Smooth muscle cell (in vitro differentiated cells): ENCODE data around the gene ULK3. TPM values are rescaled to one million over a fixed set of nuclear protein-coding genes. Genes with fewer than 3 reads are reported as not detected.

Experiments
- DNase-seq: peaks from one replicate; lab custom pipeline; 2025; ENCODE audit not compliant: unreplicated experiment; lab: John Stamatoyannopoulos, UW
- H2AFZ ChIP-seq: fragments of 200-600 bp; sonication (generic); 2 replicates; pipeline ENCODE4 v1.6.0; 2016; ENCODE audit warnings: antibody characterized with exemption, low read depth, mild to moderate bottlenecking
- H3F3A ChIP-seq: fragments of 200-600 bp; sonication (generic); 2 replicates; pipeline ENCODE4 v1.6.0; 2017; ENCODE audit warnings: antibody characterized with exemption, low read depth
- H3K27ac ChIP-seq: fragments of 200-600 bp; sonication (generic); 2 replicates; pipeline ENCODE4 v1.5.1; 2016; ENCODE audit warnings: low read depth, mild to moderate bottlenecking
- H3K27me3 ChIP-seq: fragments of 200-600 bp; sonication (generic); 2 replicates; pipeline ENCODE4 v1.6.1; 2016; ENCODE audit warnings: low read depth, mild to moderate bottlenecking
- H3K36me3 ChIP-seq: fragments of 200-600 bp; sonication (generic); 2 replicates; pipeline ENCODE4 v1.5.1; 2016; ENCODE audit warnings: low read depth
- H3K4me1 ChIP-seq: fragments of 200-600 bp; sonication (generic); 2 replicates; pipeline ENCODE4 v1.5.1; 2016; ENCODE audit warnings: low read depth
- H3K4me2 ChIP-seq: fragments of 200-600 bp; sonication (generic); 2 replicates; pipeline ENCODE4 v1.6.0; 2016; ENCODE audit warnings: mild to moderate bottlenecking
- H3K4me3 ChIP-seq: fragments of 200-600 bp; sonication (generic); 2 replicates; pipeline ENCODE4 v1.5.1; 2016; ENCODE audit warnings: mild to moderate bottlenecking
- H3K79me2 ChIP-seq: fragments of 200-600 bp; sonication (generic); 2 replicates; pipeline ENCODE4 v1.6.0; 2016; ENCODE audit warnings: low read depth, mild to moderate bottlenecking
- H3K9ac ChIP-seq: fragments of 200-600 bp; sonication (generic); 2 replicates; pipeline ENCODE4 v1.6.0; 2016; ENCODE audit warnings: low read depth
- H3K9me3 ChIP-seq: fragments of 200-600 bp; sonication (generic); replicated peaks from 2 replicates; pipeline ENCODE4 v1.5.1; 2016; ENCODE audit warnings: low read depth
- H4K20me1 ChIP-seq: fragments of 200-600 bp; sonication (generic); 2 replicates; pipeline ENCODE4 v1.6.0; 2016; ENCODE audit warnings: low read depth
- WGBS: methylation state at CpG from one replicate; pipeline ENCODE4 v1.1.7; 2016; ENCODE audit warnings: low lambda C conversion rate; 5-methylcytosine and 5-hydroxymethylcytosine counted together
- polyA plus RNA-seq: library from polyadenylated mRNA; unstranded; fragments of >200 nt; fragmentation: Nextera tagmentation; extraction: Ambion mirVana; gene quantifications from 2 replicates; pipeline ENCODE4 v1.2.1, GENCODE V29; 2016
- total RNA-seq: library from RNA; depleted of rRNA; stranded (reverse); fragments of >200 nt; gene quantifications from 2 replicates; pipeline ENCODE4 v1.2.3, GENCODE V29; 2014
- TF ChIP-seq, protein P1 (sequence below): fragments of 200-600 bp; sonication (generic); IDR thresholded peaks from 2 replicates; pipeline ENCODE4 v1.5.1; 2017; ENCODE audit warnings: borderline replicate concordance, mild to moderate bottlenecking, antibody characterized with exemption; ENCODE audit not compliant: insufficient read depth, poor library complexity, severe bottlenecking

ULK3 gene, protein sequence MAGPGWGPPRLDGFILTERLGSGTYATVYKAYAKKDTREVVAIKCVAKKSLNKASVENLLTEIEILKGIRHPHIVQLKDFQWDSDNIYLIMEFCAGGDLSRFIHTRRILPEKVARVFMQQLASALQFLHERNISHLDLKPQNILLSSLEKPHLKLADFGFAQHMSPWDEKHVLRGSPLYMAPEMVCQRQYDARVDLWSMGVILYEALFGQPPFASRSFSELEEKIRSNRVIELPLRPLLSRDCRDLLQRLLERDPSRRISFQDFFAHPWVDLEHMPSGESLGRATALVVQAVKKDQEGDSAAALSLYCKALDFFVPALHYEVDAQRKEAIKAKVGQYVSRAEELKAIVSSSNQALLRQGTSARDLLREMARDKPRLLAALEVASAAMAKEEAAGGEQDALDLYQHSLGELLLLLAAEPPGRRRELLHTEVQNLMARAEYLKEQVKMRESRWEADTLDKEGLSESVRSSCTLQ
- 14.2 and 24.1 TPM in 2 replicates for total RNA-seq
- 20.8 and 23.7 TPM in 2 replicates for polyA plus RNA-seq

DNA sequence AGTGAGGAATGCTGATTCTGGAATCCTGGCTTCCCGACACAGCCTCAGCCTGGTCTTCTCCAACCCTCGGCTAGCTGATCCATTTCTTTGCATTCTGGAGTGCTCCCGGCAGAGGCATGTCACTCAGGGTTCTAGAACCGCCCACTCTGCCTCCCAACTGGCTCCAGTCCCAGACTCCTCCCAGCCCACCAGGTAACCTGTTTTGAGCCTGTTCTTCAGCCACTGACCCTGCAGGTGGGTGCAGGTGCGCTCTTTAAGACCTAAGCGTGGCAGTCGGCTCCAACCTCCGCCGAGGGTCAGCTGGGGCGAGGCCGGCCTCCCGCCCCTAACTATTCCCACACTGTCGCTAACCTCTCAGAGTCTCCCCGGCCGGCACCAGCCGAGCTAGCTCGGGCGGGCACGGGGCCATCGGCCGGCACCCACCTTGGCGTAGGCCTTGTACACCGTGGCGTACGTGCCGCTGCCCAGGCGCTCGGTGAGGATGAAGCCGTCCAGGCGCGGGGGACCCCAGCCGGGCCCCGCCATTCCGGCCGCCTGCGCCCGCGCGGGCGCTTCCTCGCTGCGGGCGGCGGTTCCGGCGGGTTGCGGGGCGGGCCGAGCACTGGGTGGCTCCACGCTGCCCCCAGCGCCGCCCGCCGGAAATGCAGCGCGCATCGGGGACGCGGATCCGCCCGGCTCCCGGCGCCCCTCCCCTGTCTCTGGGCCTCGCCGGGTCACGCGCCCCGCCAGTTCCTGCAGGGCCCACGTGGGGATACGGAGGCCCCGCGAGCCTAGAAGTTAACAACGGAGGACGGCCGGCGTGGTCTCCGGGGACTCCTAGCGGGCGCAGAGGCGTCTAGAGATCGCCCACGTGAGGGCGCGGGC, at the start of gene ULK3:
Gene ULK3, minus strand, starts transcription at position 576 of the 864 bp plus-strand sequence. Its CDS starts 51 bp downstream, at position 525.
- H2AFZ ChIP-seq = peak within 1 kb of the TSS; percentile 98
- H3K36me3 ChIP-seq = no peaks in the 10 kb centered on the region
- no peaks in the 10 kb centered on the region for H4K20me1 ChIP-seq
- no peaks in the 10 kb centered on the region for H3K27me3 ChIP-seq
- WGBS = under 1% methylated on average over 65 of the region's 84 CpGs
- peak; percentile 83 for DNase-seq
- peak within 1 kb of the TSS; percentile 90 for H3K9ac ChIP-seq
- TF ChIP-seq, protein P1, sequence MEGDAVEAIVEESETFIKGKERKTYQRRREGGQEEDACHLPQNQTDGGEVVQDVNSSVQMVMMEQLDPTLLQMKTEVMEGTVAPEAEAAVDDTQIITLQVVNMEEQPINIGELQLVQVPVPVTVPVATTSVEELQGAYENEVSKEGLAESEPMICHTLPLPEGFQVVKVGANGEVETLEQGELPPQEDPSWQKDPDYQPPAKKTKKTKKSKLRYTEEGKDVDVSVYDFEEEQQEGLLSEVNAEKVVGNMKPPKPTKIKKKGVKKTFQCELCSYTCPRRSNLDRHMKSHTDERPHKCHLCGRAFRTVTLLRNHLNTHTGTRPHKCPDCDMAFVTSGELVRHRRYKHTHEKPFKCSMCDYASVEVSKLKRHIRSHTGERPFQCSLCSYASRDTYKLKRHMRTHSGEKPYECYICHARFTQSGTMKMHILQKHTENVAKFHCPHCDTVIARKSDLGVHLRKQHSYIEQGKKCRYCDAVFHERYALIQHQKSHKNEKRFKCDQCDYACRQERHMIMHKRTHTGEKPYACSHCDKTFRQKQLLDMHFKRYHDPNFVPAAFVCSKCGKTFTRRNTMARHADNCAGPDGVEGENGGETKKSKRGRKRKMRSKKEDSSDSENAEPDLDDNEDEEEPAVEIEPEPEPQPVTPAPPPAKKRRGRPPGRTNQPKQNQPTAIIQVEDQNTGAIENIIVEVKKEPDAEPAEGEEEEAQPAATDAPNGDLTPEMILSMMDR = peak; percentile 61
- H3K9me3 ChIP-seq = no peaks in the 10 kb centered on the region
- H3K4me1 ChIP-seq = peaks cover 16% of the 10 kb centered on the region
- H3F3A ChIP-seq = peaks cover 4% of the 10 kb centered on the region
- H3K4me2 ChIP-seq = peak within 1 kb of the TSS; percentile 99
- H3K4me3 ChIP-seq = peak within 1 kb of the TSS; percentile 100
- H3K79me2 ChIP-seq = no peaks in the 10 kb centered on the region
- peak within 1 kb of the TSS; percentile 94 for H3K27ac ChIP-seq

DNA sequence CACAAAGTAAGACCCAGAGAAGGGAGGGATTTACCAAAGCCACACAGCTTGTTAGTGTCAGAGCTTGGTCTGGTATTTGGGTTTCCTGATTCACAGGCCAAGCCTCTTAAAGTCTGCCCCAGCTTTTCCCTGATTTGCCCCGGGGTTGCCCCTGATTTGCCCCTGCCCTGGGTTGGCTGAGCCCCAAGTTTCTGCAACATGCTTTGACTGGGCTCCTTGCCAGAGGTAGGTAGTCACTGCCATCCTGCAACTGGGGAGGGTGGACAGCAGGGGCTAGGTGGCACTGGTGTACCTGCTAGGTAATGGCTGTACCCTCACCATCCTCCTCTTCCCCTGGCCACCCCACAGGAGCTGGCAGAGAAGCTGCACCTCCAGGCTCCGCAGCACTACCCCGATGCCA, 49.4 kb upstream of the ULK3 start:
- no peak for DNase-seq
- Histone ChIP-seq H3K9me3 (no peaks in the 10 kb centered on the region), H4K20me1 (no peaks in the 10 kb centered on the region), H3K9ac (no peak overlapping the region), H3K79me2 (peaks cover 5% of the 10 kb centered on the region), H3F3A (peaks cover 4% of the 10 kb centered on the region), H2AFZ (no peak overlapping the region), H3K27ac (no peak overlapping the region), H3K4me1 (peaks cover 10% of the 10 kb centered on the region), H3K27me3 (no peaks in the 10 kb centered on the region), H3K4me2 (no peak overlapping the region), H3K36me3 (no peaks in the 10 kb centered on the region), H3K4me3 (no peak overlapping the region)
- TF ChIP-seq, protein P1 = no peak
- 95% methylated on average over 3 of the region's 3 CpGs for WGBS

DNA sequence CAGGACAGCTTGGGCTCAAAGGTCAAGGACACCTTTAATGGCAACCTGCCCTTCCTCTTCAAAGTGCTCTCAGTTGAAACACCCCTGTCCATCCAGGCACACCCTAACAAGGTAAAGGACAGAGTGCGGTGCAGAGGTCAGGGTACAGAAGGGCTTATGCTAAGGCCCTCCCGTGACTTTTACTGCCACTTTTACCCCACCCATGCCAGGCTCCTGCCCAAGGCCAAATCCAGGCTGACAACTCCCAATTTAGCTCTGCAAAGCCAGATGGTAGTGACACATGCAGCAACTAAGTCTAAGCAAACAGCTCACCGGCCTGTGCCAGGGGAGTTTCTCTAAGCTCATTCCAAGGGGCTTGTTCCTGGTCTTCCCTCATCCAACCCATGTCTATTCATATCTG, 48.5 kb upstream of the ULK3 start:
- H3F3A ChIP-seq = peaks cover 4% of the 10 kb centered on the region
- no peaks in the 10 kb centered on the region for H3K36me3 ChIP-seq
- no peak overlapping the region for H3K9ac ChIP-seq
- peaks cover 10% of the 10 kb centered on the region for H3K4me1 ChIP-seq
- H2AFZ ChIP-seq = no peak overlapping the region
- 100% methylated on average over 3 of the region's 3 CpGs for WGBS
- no peak overlapping the region for H3K4me3 ChIP-seq
- H3K4me2 ChIP-seq = no peak overlapping the region
- no peaks in the 10 kb centered on the region for H3K27me3 ChIP-seq
- H3K9me3 ChIP-seq = no peaks in the 10 kb centered on the region
- TF ChIP-seq, protein P1 = no peak
- no peak overlapping the region for H3K27ac ChIP-seq
- DNase-seq = no peak
- peaks cover 5% of the 10 kb centered on the region for H3K79me2 ChIP-seq
- no peaks in the 10 kb centered on the region for H4K20me1 ChIP-seq
